Measurements from ENCODE around the gene PGRMC1.
"Not testable (repeated sequence)": the region's sequence is repeated elsewhere in the genome, so short reads cannot be mapped to it uniquely, and the experiment has no call there.

The PGRMC1 gene

DNA sequence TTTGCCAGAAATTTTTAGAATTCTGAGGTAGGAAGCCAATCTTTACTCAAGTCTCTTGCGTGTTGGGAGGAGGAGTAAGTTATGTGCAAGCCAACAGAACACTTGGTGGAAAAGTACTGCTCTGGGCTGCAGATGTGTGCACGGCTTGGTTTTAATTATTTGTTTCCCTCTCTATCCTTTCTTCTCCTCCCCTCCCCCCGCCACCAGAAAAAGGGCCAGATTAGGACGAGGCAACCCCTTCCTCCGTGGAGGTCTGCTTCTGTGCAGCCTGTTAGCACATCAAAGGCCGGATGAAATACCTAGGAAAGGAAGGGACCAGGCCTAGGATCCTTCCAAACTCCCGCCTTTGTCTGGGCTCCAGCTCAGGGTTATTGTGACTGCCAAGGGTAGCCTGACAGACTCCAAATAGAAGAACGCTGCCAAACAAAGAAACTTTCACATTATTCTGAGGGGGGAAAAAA, 1.0 kb upstream of the PGRMC1 start:
- DNase-seq = peak; percentile 36

DNA sequence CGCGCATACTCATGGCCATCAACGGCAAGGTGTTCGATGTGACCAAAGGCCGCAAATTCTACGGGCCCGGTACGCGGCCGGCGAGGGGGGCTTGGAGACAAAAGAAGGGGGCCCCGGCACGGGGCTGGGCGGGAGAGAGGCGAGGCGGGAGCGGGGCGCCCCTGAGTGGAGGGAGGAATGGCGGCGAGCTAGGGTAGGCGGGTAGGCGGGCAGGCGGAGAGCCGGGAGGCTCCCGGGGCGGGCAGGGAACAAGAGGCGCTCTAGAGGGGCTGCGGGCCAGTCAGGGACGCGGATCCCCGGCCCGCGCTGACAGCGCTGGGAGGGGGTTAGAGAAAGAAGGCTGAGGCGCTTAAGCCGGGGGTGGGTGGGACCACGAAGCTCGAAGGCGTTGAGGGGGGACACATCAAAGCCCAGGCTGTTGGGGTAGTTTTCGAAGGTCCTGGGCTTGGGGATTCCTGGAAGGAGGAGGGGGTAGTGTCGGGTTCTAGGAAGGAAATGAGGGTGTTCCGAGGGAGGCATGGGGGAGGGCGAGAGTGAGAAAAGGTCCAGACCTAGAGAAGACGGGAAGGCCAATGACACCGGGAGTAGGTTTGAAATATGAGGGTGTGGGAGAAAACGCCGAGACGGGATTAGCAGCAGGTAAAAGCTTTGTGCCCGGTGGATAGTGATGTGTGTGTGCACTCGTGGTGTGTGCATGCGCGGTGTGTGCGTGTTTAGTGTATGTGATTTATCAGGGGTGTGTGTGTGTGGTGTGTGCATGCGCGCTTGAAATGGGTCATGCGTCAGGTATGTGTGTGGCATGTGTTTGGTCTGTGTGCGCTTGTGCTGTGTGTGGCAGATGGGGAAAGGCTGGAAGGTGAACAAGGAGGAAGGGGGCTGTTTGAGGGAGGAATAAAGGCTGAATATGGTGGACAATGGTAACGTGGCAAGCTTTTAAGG, 807 bp downstream of the PGRMC1 start:
- DNase-seq = peak; percentile 69

DNA sequence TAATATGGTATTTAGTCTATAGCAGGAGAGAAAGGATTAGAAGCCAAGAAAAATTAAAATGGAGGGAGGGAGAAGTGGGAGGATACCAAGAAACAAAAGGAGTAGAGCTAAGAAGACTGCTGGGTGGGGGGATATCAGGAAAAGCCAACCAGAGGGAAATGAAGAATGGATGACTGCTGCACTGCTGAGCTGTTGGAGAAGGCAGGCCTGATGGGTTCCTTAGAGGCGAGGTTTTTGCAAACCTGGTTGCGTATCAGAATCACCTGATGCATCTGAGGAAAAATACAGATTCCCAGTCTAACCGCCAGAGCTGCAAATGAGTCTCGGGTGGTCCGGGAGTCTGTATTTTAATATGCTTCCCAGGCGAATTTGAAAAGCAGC, 1.5 kb downstream of the PGRMC1 start:
- DNase-seq = no peak

DNA sequence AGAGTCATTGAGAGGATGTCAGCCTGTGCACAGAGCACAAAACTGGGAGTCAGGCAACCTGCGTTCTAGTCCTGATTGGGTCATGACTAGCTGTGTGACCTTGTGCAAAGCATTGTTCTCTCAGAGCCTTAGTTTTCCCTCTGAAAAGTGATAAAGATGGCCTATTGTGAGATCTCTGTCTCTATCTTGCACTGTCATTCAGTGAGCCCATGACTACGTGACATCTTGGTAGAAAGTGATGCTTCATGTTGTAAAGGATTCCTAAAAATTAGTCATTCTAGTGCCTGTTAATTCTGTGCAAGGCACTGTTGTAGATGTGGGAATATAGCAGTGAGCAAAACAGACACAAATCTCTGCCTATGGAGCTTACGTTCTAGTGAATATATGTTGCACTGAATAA, 2.5 kb downstream of the PGRMC1 start:
- DNase-seq = peak; percentile 55

DNA sequence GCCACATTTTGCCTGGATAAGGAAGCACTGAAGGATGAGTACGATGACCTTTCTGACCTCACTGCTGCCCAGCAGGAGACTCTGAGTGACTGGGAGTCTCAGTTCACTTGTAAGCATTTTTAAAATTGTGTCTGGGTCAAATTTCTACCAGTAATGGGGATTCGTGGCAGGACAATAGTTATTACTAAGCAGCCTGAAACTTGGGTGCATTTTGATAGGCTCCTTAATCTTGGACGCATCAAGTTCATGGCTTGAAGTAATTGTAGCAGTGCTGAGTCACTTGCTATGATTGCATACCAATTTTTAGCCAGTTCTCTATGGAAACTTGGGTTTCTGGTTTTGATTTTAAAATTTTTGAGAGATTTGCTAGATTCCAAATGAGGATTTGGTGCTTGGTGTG, 4.3 kb downstream of the PGRMC1 start:
- peak; percentile 86 for DNase-seq

DNA sequence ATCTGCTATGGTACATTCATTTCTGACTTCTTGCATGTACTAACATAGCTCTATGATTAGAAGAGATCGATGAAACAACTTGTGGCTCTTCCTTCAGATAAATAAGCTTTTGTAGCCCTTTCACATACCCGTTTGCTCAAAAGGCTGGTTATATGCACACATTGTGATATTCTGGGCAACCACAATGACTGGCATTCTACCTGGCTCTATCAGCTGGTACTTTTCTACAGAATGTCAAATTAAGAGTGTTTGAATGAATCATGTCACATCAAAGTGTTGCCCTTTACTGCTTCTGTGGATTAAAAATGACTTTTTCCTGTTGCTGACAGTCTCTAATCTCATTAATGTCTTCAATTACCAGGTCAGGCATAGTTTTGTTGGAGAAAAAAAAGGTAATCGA, 11.6 kb downstream of the PGRMC1 start:
- DNase-seq = no peak

DNA sequence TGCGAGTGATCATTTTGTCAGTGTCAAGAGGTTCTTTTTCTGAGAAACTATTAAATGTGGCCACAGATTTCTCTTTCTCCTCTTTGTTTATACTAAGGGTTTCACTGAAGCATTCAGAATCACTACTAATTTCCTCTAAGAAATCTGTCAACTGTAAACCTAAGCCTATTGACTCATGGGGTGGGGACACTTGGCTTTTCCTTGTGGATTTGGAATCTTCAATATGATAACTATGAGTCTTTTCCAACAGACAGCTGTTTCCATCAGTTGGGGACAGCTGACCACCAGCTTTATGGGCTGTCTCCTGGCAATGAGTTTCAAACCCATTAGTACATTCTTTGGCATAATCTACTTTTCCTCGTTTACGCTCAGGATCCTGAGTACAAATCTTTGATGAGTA, 13.8 kb downstream of the PGRMC1 start:
- no peak for DNase-seq

DNA sequence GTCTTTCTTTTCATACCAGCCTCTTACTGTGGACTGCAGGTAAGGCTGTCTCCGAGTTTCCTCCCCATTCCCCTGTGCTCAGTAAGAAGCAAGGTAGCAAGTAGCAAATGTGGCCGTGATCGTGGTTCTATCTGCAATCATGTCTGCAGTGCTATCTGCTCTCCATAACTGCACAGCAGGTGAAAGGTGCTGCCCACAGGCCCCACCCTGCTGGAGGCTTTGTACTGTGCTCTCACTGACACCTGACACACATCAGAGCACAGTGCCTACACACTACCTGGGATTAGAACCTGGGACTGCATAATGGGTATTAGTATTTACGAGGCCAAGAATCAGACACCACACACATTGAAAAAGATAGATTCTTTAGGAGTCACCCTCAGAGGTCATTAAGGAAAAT, 15.3 kb downstream of the PGRMC1 start:
- DNase-seq = no peak

DNA sequence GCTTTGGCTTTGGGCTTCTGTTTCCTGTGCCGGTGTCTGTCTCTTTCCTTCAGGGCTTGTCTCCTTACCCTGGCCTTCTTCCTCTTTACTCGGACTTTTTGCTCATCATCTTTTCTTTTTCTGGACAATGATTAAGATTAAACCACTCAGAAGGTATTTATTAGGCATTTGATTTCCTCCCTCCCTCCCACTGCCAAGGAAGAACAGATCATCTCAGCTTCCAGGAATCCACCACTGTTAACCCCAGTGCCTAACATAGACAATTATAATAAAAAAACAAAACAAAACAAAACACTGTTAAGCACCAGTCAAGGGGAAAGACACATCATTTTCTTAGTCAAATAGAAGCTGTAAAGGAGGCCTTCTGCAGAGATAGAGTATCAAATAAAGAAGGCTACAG, 16.6 kb downstream of the PGRMC1 start:
- no peak for DNase-seq

DNA sequence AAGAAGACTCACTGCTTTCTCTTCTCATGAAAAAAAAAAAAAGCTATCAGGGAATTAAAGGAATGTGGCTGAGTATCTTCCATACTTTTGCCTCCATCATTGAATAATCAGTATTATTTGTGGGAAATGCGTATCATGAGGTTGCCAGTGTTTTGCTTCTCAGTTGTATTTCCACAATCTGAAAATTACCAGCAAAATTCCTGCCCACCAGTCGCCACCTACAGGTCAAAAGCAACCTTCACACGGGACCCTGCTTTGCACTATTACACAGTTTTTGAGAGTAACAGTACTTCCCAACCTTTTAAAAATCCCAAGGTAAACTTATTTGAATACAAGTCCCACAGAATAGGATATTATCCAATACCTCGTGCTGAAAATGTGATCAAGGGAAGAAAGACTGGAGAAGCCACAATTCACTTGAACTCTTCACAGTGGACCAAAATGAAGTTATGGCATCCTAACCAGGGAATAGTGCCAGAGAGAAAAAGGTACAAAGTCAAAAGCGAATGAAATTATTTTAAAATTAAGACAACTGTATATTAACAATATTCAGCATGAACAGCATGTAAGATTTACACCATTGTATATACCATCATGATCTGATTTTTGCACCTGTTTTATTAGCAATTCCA, 30.4 kb downstream of the PGRMC1 start:
- peak; percentile 11 for DNase-seq

DNA sequence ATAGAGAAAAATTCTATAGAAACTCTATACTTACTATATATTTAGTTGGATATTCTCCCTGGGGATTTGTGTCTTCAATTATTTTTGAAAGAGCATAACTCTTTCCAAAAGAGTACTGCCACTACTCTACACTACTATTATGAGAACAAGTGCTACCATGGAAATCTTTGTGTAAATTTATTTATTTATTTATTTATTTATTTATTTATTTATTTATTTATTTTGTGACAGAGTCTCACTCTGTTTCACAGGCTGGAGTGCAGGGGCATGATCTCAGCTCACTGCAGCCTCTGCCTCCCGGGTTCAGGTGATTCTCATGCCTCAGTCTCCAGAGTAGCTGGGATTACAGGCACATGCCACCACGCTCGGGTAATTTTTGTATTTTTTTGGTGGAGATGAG, 31.0 kb downstream of the PGRMC1 start:
- not testable (repeated sequence) for DNase-seq

DNA sequence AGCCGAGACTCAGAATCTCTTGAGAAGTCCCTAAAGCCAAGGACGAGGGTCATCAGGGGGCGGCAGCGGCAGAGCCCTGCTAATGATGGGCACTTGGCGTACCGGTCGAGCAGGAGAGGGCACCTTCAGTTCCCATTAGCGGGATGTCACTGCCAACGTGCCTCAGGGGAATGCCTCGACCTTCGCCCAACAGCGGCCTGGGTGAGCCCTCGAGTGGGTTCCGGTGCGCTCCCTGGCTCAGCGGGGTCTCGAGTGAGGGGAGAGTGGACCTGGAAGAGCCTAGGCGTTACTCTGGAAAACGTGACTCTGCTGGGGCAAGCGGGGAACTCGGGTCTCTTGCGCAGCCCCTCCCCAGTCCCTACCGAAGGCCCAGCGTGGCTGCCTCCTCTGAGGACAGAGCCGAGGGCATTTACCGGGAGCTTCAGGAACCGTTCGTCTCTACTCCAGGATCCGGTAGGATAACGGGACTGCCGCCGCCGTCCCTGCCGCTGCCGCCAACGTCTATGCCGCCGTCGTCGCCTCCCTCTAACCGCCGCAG, 36.9 kb downstream of the PGRMC1 start:
- DNase-seq = no peak

DNA sequence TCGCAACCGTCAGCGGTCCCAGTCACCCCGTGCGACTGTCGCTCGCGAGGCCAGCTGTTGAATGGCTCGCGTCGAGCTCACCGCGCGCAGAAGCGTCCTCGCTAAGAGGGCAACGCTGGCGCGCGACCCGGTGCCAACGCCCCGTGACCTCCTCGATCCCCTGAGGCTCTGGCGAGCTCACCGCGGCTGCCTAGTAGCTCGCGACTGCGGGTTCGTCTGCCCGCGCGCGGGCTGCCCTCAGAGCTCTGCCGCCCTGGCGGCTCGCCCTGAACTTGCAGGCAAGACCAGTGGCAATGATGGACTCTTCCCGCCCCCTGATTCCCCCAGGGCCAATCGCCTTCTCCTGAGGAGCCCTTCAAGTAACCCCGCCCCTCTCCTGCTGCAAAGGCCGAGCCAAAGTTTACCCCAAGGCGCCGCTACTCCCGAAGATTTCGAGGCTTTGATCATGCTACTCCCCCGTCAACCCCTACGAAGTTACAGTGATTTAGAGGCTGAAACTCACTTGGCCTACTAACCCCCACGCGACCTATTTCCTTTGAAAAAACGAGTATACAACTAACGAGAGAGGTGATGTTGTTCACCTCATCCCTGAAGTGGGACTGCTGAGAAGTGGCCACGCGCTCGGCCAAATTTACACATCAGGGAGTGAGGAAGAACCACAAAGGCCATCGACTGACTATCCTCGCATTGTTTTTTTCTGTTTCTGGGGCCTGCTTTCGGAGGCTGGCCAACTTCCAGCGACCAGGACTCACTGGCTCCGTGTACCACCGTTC, 37.5 kb downstream of the PGRMC1 start:
- DNase-seq = peak; percentile 73

DNA sequence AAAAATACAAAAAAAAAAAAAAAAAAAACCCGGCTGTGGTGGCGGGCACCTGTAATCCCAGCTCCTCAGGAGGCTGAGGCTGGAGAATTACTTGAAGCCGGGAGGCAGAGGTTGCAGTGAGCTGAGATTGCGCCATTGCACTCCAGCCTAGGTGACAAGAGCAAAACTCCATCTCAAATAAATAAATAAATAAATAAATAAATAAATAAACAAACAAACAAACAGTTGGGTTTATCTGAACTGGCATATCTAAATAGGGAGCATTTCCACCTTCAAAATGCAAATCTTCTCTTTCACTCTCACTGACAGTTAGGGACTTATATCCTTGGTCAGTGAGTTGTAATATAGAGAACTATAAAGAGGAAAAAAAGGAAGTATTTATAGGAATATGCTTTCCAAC, 46.3 kb downstream of the PGRMC1 start:
- not testable (repeated sequence) for DNase-seq

DNA sequence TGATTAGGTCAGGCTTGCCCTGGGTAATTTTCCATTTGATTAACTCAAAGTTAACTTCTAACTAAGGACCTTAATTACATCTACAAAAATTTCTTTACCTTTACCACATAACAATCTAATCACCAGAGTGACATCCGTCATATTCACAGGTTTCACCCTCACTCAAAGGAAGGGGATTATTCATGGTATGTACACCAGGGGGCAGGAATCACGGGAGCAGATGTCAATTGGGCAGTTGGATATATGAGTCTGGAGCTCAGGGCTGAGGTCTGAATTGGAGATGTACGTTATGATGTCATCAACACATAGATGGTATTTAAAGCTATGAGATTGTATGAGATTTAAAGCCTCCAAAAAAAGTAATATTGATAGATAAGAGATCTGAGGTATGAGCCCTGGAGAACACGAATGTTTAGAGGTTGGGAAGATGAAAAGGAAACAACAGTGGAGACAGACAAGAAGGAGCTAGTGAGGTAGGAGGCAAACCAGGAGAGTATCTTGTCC, 52.9 kb downstream of the PGRMC1 start:
- no peak for DNase-seq

DNA sequence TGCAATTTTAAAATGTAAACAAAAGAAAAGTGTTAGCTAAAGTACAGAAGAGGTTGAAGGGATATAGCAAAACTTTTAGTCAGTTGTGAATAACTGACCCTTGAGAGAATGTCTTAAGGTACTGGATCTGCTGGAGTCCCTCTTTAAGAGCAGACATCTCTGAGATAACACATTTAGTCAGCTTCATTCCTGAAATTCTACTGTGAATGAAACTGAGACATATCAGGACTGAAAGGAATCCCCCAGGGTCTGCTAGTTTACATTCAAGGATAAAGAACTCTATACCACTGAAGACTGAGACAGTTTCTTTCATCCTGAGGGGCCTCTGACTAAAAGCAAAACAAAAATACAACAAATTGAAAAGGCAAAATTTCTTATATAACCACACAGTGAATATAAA, 54.4 kb downstream of the PGRMC1 start:
- peak; percentile 38 for DNase-seq

DNA sequence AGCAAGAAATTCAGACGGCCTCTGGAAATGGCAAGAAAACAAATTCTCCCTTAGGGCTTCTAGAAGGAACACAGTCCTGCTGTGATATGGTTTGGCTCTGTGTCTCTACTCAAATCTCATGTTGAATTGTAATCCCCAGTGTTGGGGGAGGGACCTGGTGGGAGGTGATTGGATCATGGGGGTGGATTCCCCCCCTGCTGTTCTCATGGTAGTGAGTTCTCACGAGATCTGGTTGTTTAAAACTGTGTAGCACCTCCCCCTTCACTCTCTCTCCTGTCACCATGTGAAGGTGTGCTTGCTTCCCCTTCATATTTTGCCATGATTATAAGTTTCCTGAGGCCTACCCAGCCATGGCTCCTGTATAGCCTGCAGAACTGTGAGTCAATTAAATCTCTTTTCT, 55.2 kb downstream of the PGRMC1 start:
- not testable (repeated sequence) for DNase-seq

DNA sequence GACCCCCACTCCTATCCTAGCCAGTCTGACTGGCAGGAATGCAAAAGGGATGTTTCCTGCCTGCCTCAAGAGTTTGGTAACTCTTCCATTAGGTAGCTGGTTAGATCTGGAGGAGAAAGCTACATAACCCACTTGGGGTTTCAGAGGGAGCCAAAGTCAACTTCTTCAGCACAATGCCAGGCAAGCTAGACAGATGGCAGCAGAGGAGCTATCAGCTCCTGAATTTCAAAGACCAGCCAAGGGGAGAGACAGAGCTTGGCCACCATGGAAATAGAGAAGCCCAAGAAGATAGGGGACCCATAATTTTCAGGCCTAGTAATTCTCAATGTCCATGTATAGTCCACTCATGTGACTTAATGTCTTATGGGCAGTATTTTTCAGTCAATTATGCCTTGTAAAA, 56.4 kb downstream of the PGRMC1 start:
- DNase-seq = no peak

Measured in fibroblast of skin of scalp (primary cell).